Gastroesophageal sphincter (tissue), 3 donors: ENCODE results near the gene TARS2.

Source experiments
- EP300 ChIP-seq: sonication (generic); formaldehyde crosslinking; IDR thresholded peaks from one replicate; pipeline ENCODE4 v1.6.1; 2017; ENCODE audit warnings: antibody characterized with exemption, mild to moderate bottlenecking
- POLR2A ChIP-seq, 2 donors: fragments of 450-650 bp; IDR thresholded peaks; one replicate each; pipeline ENCODE4 v1.6.1; 2017; ENCODE audit warnings: antibody characterized with exemption in 2 of 2, mild to moderate bottlenecking in 2 of 2, moderate library complexity in 1 of 2
- POLR2AphosphoS5 ChIP-seq: sonication (generic); formaldehyde crosslinking; IDR thresholded peaks from one replicate; pipeline ENCODE4 v1.6.1; 2017; ENCODE audit warnings: antibody characterized with exemption
- TF ChIP-seq, protein P1 (sequence below), 4 experiments: fragments of 200-600 bp in 2 of 4; fragments of 450-650 bp in 2 of 4; sonication (generic) in 1 of 4; IDR thresholded peaks; one replicate each; pipeline ENCODE4 v1.5.1; 2017 to 2019; ENCODE audit warnings: antibody characterized with exemption in 4 of 4, mild to moderate bottlenecking in 2 of 4, moderate library complexity in 2 of 4

DNA sequence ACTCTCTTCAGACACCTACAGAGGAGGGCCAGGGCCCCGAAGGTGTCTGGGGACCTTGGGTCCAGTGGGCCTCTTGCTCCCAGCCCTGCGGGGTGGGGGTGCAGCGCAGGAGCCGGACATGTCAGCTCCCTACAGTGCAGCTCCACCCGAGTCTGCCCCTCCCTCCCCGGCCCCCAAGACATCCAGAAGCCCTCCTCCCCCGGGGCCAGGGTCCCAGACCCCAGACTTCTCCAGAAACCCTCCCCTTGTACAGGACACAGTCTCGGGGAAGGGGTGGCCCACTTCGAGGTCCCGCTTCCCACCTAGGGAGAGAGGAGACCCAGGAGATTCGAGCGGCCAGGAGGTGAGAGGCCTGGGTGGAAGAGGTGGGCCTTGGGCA lies 65.7 kb downstream of the TARS2 start:
- no peak for TF ChIP-seq POLR2AphosphoS5
- TF ChIP-seq, protein P1, sequence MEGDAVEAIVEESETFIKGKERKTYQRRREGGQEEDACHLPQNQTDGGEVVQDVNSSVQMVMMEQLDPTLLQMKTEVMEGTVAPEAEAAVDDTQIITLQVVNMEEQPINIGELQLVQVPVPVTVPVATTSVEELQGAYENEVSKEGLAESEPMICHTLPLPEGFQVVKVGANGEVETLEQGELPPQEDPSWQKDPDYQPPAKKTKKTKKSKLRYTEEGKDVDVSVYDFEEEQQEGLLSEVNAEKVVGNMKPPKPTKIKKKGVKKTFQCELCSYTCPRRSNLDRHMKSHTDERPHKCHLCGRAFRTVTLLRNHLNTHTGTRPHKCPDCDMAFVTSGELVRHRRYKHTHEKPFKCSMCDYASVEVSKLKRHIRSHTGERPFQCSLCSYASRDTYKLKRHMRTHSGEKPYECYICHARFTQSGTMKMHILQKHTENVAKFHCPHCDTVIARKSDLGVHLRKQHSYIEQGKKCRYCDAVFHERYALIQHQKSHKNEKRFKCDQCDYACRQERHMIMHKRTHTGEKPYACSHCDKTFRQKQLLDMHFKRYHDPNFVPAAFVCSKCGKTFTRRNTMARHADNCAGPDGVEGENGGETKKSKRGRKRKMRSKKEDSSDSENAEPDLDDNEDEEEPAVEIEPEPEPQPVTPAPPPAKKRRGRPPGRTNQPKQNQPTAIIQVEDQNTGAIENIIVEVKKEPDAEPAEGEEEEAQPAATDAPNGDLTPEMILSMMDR (IDR thresholded peaks at IDR 0.05): no peak
- TF ChIP-seq POLR2A (IDR thresholded peaks at IDR 0.05): no peak
- no peak for TF ChIP-seq EP300
